Measurements from ENCODE around the gene PLXNC1. TPM values are rescaled to one million over a fixed set of nuclear protein-coding genes. Genes with fewer than 3 reads are reported as not detected.

Gene PLXNC1
- total and polyA plus RNA-seq, 3 donors from 2014 or later, result 36.5 to 201 (median 96.5) TPM

DNA sequence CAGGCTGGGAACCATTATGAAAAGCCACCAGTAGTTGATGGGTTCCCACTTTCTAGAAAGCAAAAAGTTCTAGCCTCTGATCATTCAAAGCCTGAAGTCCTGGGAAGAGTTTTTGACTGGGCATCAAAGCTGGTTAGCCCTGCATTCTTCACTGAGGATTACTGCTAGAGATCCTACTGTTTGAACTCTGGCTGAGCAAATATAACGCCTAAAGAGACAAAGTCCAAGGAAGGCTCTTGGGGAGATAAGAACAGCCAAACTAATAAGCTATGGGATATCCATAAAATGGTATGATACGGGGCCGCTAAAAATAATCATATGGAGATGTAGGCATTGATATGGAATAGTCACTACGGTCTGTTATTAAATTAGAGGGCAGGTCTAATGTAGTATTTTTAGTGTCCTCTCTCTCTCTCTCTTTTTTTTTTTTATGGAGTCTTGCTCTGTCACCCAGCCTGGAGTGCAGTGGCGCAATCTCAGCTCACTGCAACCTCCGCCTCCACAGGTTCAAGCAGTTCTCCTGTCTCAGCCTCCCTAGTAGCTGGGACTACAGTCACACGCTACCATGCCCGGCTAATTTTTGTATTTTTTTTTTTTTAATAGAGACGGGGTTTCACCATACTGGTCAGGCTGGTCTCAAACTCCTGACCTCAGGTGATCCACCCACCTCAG, 35.5 kb downstream of the PLXNC1 start:
- no peak for TF ChIP-seq POLR2A (IDR thresholded peaks at IDR 0.05)
- Histone ChIP-seq H3K4me1 (peaks cover 3% of the 10 kb centered on the region), H3K27ac (no peak overlapping the region), H3K9me3 (no peaks in the 10 kb centered on the region), H3K36me3 (ENCODE audit: low read depth, missing control alignments) (no peaks in the 10 kb centered on the region), H3K4me3 (no peak overlapping the region), H3K27me3 (no peaks in the 10 kb centered on the region)
- no peak for DNase-seq
- WGBS, 2 donors, result 86 to 94% methylated on average over 9 of the region's 9 CpGs
- intact Hi-C loops (cut with DNase I; ENCODE audit: low total_unique reads), result no loop called here

GRCh38 chr12:94184995-94185719, 36.8 kb downstream of the PLXNC1 start:
- intact Hi-C loops (cut with DNase I; ENCODE audit: low total_unique reads), result no loop called here
- Histone ChIP-seq H3K27ac (no peak overlapping the region), H3K9me3 (no peaks in the 10 kb centered on the region), H3K4me1 (peaks cover 3% of the 10 kb centered on the region), H3K27me3 (no peaks in the 10 kb centered on the region), H3K36me3 (ENCODE audit: low read depth, missing control alignments) (no peaks in the 10 kb centered on the region), H3K4me3 (no peak overlapping the region)
- TF ChIP-seq, protein P1, sequence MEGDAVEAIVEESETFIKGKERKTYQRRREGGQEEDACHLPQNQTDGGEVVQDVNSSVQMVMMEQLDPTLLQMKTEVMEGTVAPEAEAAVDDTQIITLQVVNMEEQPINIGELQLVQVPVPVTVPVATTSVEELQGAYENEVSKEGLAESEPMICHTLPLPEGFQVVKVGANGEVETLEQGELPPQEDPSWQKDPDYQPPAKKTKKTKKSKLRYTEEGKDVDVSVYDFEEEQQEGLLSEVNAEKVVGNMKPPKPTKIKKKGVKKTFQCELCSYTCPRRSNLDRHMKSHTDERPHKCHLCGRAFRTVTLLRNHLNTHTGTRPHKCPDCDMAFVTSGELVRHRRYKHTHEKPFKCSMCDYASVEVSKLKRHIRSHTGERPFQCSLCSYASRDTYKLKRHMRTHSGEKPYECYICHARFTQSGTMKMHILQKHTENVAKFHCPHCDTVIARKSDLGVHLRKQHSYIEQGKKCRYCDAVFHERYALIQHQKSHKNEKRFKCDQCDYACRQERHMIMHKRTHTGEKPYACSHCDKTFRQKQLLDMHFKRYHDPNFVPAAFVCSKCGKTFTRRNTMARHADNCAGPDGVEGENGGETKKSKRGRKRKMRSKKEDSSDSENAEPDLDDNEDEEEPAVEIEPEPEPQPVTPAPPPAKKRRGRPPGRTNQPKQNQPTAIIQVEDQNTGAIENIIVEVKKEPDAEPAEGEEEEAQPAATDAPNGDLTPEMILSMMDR (IDR thresholded peaks at IDR 0.05), result no peak
- TF ChIP-seq POLR2A (IDR thresholded peaks at IDR 0.05), result no peak
- DNase-seq, result no peak
- 83 to 85% methylated on average over 7 of the region's 7 CpGs for WGBS, 2 donors

- no peaks in the 10 kb centered on the region for H3K9me3 ChIP-seq
- TF ChIP-seq POLR2A (IDR thresholded peaks at IDR 0.05), result no peak
- TF ChIP-seq, protein P1 (IDR thresholded peaks at IDR 0.05), result no peak
- DNase-seq, result no peak
- H3K36me3 ChIP-seq (ENCODE audit: low read depth, missing control alignments), result no peaks in the 10 kb centered on the region
- no peak overlapping the region for H3K27ac ChIP-seq
- H3K27me3 ChIP-seq, result no peaks in the 10 kb centered on the region
- peaks cover 3% of the 10 kb centered on the region for H3K4me1 ChIP-seq
- H3K4me3 ChIP-seq, result no peak overlapping the region
- intact Hi-C loops (cut with DNase I; ENCODE audit: low total_unique reads), result no loop called here
- WGBS, 2 donors, result 72 to 81% methylated on average over 7 of the region's 7 CpGs
These were observed 37.4 kb downstream of the PLXNC1 start for GRCh38 chr12:94185801-94186200.

- no peak for TF ChIP-seq POLR2A (IDR thresholded peaks at IDR 0.05)
- TF ChIP-seq, protein P1 (IDR thresholded peaks at IDR 0.05), result no peak
- 44 to 49% methylated on average over 40 of the region's 40 CpGs for WGBS, 2 donors
These were observed 38.2 kb downstream of the PLXNC1 start for GRCh38 chr12:94186278-94187241.

DNA sequence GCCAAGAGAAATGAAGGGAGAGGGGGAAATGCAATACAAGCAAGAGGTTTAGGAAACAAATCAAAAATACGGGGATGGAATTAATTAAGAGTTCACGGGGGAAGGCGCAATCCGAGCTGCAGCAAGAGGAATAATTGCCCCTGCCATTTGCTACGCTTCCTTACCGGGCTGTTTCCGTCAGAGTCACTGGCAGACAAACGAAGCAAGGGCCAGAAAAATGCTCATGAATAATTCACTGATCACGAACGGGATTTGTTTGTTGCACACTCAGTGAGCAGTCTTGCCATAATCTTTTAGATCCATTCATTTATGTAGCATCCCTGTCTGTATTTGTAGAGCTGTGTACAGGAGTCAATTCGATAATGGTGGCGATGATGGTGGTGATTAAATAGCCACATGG, 39.0 kb downstream of the PLXNC1 start:
- no peak for DNase-seq
- intact Hi-C loops (cut with DNase I; ENCODE audit: low total_unique reads), result no loop called here
- Histone ChIP-seq H3K4me1 (peaks cover 3% of the 10 kb centered on the region), H3K27me3 (no peaks in the 10 kb centered on the region), H3K27ac (no peak overlapping the region), H3K4me3 (no peak overlapping the region), H3K36me3 (ENCODE audit: low read depth, missing control alignments) (no peaks in the 10 kb centered on the region), H3K9me3 (no peaks in the 10 kb centered on the region)
- WGBS, 2 donors, result 42 to 60% methylated on average over 12 of the region's 12 CpGs
- TF ChIP-seq, protein P1 (IDR thresholded peaks at IDR 0.05), result no peak
- no peak for TF ChIP-seq POLR2A (IDR thresholded peaks at IDR 0.05)

More at GRCh38 chr12:94186278-94187241, 38.2 kb downstream of the PLXNC1 start:
- intact Hi-C loops (cut with DNase I; ENCODE audit: low total_unique reads), result no loop called here
- DNase-seq, result peak; percentile 76
- peak overlapping the region; percentile 6 to 48 for H3K4me3 ChIP-seq
- no peaks in the 10 kb centered on the region for H3K36me3 ChIP-seq (ENCODE audit: low read depth, missing control alignments)
- peaks cover 3% of the 10 kb centered on the region for H3K4me1 ChIP-seq
- no peaks in the 10 kb centered on the region for H3K9me3 ChIP-seq
- no peaks in the 10 kb centered on the region for H3K27me3 ChIP-seq
- H3K27ac ChIP-seq, result no peak overlapping the region
